Measurements from ENCODE around the gene CNTNAP2. TPM values are rescaled to one million over a fixed set of nuclear protein-coding genes. Genes with fewer than 3 reads are reported as not detected.

Gene CNTNAP2
- total and polyA plus RNA-seq, 9 of the 15 experiments (the other 6 are each of a cell fraction or from before 2014, with no cell fraction given), result 0.04 to 0.62 (median 0.09) TPM; not detected in 4

- H3K27ac ChIP-seq (ENCODE audit: extremely low read depth, low read depth, low read length), result no peak overlapping the region
- TF ChIP-seq KLF13 (tag; IDR thresholded peaks at IDR 0.05; ENCODE audit: borderline replicate concordance, low read depth) (no peak), E2F6 (IDR thresholded peaks at IDR 0.05; ENCODE audit: borderline replicate concordance in 1 of 2, extremely low read depth in 1 of 2, insufficient read depth in 1 of 2, insufficient read length in 1 of 2, low read depth in 1 of 2, low read length in 1 of 2, poor library complexity in 1 of 2, severe bottlenecking in 1 of 2) (no peak), UBTF (IDR thresholded peaks at IDR 0.05; ENCODE audit: borderline replicate concordance in 1 of 2, low read depth in 2 of 2, low read length in 2 of 2) (no peak), ZNF398 (CRISPR knock-in tag; IDR thresholded peaks at IDR 0.05) (no peak), ZNF589 (CRISPR knock-in tag; IDR thresholded peaks at IDR 0.05; ENCODE audit: low read depth) (no peak), RHOXF2B (CRISPR knock-in tag; conservative IDR thresholded peaks at IDR 0.05) (no peak), DEAF1 (CRISPR knock-in tag; IDR thresholded peaks at IDR 0.05) (no peak), ETS1 (conservative IDR thresholded peaks at IDR 0.05; ENCODE audit: control insufficient read depth, low read depth, low read length) (no peak), E2F8 (IDR thresholded peaks at IDR 0.05; ENCODE audit: low read depth, partially characterized antibody) (no peak)
Observed at GRCh38 chr7:147492606-147493005, 1376.0 kb downstream of the CNTNAP2 start.

More at GRCh38 chr7:147492606-147493005, 1376.0 kb downstream of the CNTNAP2 start:
- POLR2A ChIA-PET, result no interaction called here
- H3K79me2 ChIP-seq (ENCODE audit: control insufficient read depth, insufficient read depth, low read length), result no peaks in the 10 kb centered on the region
- in situ Hi-C loops (cut with MboI) (no loop called here), intact Hi-C loops (cut with micrococcal nuclease) (no loop called here)
- H3K9ac ChIP-seq (ENCODE audit: insufficient read depth in 1 of 2, low read depth in 2 of 2, low read length in 2 of 2), result no peak overlapping the region
- 0 out of 2 replicates have a peak, but pooled peaks cover 5% of the 10 kb centered on the region for H3K9me3 ChIP-seq (replicated peaks; ENCODE audit: control insufficient read depth, insufficient read depth, low read depth, low read length)
- no peak overlapping the region for H3K4me3 ChIP-seq
- FAIRE-seq, result no peak
- no peak overlapping the region for H2AFZ ChIP-seq (ENCODE audit: low read depth, low read length)
- WGBS (ENCODE audit: insufficient coverage, low coverage, missing lambda C conversion rate), result 1% methylated on average over 4 of the region's 4 CpGs
- no peak for ATAC-seq
- BruUV-seq (replicated peaks), result no TSS peak
- CTCF ChIA-PET (ENCODE audit: low intra/inter-chr PET ratio), result no interaction called here
- H3K4me2 ChIP-seq (ENCODE audit: insufficient read depth, low read length), result no peak overlapping the region
- no peaks in the 10 kb centered on the region for H3K27me3 ChIP-seq (ENCODE audit: control insufficient read depth in 2 of 2, insufficient read depth in 2 of 2, low read length in 2 of 2)
- H3K4me1 ChIP-seq (replicated peaks in 1 of 2; ENCODE audit: control insufficient read depth in 2 of 2, insufficient read depth in 2 of 2, low read length in 2 of 2), result no peaks in the 10 kb centered on the region
- no peaks in the 10 kb centered on the region for H3K9me1 ChIP-seq (ENCODE audit: control insufficient read depth, insufficient read depth, low read length)
- H3K36me3 ChIP-seq (ENCODE audit: control insufficient read depth, insufficient read depth, low read length), result no peaks in the 10 kb centered on the region
- H4K20me1 ChIP-seq (replicated peaks; ENCODE audit: control insufficient read depth, insufficient read depth, low read length), result no peaks in the 10 kb centered on the region
- no peak for DNase-seq (ENCODE audit: extremely low read depth in 1 of 4, low spot score in 3 of 4)
